GM19351 (cell line): ENCODE measurements around the gene INKA2.

Experiments
- ATAC-seq: cut with Tn5 transposase; IDR thresholded peaks from one replicate; pipeline ENCODE4 v1.9.1; 2021; ENCODE audit warnings: mild to moderate bottlenecking, moderate library complexity; ENCODE audit not compliant: unreplicated experiment

Gene INKA2

GRCh38 chr1:111706921-111707320, 32.3 kb downstream of the INKA2 start:
- no peak for ATAC-seq

DNA sequence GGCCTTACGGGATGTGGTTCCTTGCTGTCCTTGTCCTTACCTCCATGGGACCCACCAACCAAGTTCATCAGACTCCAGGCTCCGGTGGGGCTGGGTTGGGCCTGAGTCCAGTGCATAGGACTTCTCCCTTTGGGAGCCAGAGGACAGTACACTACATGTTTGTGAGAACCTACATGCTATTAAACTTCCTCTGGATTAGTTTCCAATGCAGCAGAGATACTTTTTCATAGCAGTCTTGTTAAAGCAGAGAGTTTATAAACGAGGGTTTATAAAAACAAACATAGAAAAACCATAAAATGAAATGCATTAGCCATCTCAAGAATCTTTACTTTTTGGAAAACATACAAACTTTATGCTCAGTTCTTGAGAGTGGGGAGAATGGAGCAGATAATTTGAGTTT, 33.4 kb downstream of the INKA2 start:
- ATAC-seq, result no peak

DNA sequence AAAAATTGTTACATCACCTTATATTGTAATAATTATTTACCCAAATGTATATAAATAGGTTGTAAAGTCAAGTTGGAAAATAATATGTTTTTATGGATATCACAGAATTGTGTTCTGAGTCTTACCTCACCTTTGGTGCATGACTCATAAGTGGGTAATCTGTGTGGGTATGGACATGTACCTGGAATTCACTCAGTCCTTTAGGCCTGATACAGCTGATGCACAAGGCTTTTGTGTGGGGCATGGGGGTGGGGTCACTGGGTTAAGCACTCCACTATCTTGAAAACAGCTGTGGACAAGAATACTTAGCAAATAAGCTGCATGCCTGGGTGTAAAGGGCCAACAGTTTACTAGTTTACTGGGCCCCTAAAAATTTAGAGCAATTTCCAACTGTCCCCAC, 34.4 kb downstream of the INKA2 start:
- no peak for ATAC-seq

DNA sequence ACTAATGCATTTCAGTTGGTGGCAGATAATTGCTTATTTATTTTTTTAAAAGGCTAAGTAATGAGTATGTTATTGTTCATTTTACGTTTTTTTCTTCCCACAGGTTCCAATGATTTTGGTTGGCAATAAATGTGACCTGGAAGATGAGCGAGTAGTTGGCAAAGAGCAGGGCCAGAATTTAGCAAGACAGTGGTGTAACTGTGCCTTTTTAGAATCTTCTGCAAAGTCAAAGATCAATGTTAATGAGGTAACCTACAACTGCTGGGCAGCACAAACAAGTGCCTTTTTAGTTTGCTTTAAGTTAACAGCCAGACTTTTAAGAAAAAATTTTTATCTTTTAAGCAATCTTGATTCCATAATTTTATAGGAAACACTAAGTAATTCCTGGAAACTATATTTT, 35.0 kb downstream of the INKA2 start:
- ATAC-seq, result no peak

- ATAC-seq, result no peak
Measured at GRCh38 chr1:111702504-111703050, 36.6 kb downstream of the INKA2 start.

GRCh38 chr1:111699268-111699667, 39.9 kb downstream of the INKA2 start:
- ATAC-seq, result no peak

DNA sequence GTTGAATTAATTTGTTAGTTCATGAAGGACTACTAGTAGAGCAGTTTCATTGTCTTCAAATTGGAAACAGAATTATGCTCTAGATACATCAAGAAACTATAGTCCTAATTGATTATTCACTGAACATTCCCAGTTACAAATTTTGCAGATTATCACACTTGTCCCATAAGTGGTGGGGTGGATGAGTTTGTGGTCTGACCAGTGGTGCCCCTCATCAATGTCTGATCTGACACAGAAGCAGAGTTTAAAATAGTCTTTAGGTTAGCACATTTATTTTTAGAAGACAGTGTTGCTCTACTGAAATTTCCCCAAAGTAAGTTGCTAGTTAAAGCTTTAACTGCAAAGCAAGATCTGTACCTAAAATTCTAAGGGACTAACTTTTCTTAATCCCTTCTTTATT, 42.9 kb downstream of the INKA2 start:
- peak; percentile 51 for ATAC-seq

GRCh38 chr1:111695801-111696200, 43.4 kb downstream of the INKA2 start:
- ATAC-seq, result no peak

DNA sequence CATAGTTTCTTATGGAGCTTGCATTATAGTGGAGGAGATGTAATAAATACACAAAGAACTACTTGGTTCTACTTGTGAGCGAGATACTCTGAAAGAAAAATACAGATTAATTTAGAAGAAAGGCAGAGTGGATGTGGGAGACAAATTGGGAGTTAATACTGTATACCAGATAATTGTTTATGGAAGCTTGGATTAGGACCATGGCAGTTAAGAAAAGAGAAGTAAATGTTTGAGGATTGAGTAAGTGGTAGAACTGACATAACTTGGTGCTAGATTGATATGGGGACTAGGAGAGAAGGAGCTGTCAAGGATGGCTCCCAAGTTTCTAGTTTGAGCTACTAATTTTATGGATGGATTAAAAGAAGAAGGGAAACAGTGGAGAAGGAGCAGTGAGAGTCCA, 47.3 kb downstream of the INKA2 start:
- ATAC-seq, result no peak

DNA sequence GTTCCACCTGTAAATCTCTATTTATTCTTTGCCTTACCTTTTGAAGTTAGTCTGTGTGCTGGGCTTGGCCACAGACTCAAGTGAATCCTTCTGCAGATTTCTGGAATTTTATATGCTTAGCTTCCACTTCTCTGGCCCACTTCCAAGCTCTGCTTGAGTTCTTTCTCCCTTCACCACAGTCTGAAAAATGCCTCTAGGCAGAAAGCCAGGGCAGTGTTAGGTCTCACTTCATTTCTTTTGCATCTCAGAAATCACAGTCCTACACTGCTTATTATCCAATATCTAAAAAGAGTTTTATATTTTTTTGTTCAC, 48.9 kb downstream of the INKA2 start:
- ATAC-seq, result no peak
